ENCODE measurements around the gene PRDM2.
A peak's percentile ranks its signal among the peaks of the same experiment; 100 is the strongest.

Gene PRDM2

DNA sequence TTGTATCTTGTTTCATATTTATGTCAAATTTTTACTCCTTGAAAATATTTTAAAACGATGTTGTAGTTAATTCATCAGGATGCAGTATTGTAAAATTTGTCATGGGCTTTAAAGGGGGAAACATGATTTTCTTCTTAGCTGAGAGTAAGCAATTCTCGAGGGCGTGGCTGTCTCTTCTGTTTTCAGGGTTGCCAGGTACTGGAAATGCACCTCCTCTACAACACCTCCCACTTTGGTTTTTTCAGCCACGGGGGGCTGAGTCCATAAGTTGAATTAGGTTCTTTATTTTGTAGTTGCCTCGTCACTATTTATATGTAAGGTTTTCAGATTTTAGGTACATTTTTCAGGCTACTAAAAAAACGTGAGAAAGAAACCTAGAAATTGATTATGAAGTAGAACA lies 64.0 kb downstream of the PRDM2 start:
- DNase-seq (ENCODE audit: low spot score): no peak

DNA sequence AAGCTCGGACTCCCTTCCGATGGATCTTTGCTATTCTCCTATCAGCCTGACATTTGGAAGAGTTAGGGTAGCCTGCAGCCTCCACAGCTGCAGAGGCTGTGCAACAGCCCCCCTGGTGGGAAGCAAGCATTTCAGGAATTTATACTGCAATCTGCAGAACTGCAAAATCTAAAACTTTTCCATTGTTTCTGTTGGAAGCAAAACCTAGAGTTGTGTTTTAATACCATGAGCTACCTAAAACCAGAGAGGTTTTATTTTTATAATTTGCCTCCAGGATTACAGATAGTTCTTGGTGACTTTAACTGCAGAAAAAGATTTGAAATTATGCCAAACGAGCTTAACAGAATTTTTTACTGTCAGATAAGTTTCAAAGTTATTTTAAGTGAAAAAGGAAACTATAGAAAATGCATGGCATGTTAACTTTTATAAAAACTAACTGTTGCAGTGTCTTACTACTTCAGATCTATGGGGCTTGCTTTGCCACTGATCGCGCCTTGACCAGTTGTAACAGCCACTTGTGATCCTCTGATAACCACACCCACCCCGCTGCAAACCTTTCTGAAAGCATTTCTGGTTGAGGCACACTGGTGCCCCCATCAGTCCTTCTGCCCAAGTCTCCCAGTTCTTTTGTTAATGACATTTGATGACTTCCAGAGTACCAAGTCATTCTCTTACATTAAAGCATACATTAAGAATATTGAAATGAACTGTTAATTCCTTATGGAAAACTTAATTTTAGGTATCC lies 64.8 kb downstream of the PRDM2 start:
- DNase-seq (ENCODE audit: low spot score): no peak

DNA sequence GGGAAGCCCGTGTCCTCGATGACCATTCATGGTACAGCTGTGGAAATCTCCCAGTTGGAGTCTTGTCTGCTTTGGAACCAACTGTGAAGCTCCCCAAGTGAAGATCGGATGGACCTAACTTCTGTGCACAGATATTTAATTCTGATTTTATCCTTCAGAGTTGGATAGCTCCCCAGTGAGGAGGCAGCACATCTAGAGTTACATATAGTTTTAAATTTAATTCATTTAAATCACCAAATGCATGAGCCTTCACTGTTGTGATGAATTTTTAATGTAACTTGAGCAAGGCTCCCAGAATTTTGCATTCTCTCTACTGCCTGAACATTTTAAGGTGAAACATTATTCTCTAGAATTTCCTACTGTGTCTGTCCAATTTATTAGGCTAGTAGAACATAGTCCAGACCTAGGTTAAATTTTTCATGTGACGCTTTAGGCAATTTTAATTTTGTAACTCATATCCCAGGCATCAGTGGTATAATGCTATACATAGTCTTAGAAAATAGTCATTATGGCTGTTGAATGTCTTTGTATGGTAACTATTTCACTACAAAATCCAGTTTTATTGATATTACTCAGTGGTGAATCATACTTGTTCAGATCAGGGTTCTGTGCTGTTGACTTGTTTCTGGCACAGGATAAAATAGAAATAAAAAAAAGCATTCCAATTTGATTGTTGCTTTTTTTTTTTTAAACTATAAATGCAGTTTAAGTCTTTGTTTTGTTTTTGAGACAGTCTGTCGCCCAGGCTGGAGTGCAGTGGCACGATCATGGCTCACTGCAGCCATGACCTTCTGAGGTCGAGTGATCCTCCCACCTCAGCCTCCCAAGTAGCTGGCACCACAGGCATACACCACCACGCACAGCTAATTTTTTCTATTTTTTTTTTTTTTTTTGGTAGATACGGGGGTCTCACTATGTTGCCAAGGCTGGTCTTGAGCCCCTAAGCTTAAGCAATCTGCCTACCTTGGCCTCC lies 66.9 kb downstream of the PRDM2 start:
- DNase-seq (ENCODE audit: low spot score): peak; percentile 19

DNA sequence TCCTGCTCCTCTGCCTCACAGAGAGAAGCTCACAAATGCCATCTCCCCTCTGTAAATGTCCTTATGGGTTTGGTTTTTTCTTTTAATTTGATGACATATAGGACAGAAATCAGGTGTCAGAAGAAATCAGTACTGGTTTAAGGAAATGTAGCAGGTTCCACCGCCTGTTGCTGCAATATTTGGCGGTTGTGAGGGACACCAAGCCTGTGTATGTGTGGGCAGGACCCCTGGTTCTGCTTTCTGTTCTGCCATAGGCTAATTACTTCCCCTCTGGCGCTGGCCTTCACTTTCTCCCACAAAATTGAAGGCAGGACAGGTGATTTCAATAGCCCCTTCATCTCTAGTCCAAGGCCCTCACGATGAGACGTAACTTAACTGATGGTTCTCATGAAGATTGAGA lies 69.2 kb downstream of the PRDM2 start:
- DNase-seq (ENCODE audit: low spot score): no peak

DNA sequence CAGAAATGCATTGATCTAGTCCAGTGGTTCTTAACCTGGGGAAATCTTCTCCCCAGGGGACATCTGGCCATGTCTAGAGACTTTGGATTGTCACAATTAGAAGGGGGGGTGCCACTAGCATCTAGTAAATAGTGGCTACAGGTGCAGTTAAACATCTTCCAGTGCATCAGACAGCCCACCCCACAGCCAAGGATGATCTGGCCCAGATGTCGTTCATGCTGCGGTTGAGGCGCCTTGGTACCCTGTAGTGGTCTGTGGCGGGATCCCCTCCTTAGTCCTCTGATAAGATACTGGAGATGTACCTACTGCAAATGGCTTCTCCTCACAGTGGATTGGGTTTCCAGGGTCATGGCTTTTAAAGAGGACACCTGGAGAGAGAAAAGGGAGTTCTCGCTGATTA lies 69.8 kb downstream of the PRDM2 start:
- no peak for DNase-seq (ENCODE audit: low spot score)

DNA sequence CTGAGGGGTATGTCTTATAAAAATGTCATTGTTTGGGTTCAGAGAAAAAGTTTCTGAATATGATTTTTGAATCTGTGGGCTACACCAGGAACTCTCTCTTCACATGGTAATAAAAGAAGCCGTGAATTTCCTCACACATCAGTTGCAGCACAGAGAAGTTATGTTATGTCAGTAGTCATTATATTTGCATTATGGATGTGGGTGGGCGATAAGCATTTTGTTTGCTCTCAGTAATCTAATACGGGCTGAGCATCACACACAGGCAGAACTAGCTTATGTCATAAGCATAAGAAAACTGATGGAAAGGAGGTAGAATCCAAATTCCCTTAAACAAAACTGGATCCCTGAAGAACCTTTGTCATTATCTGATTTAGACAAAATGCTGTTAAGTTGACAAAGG lies 70.8 kb downstream of the PRDM2 start:
- DNase-seq (ENCODE audit: low spot score): no peak

DNA sequence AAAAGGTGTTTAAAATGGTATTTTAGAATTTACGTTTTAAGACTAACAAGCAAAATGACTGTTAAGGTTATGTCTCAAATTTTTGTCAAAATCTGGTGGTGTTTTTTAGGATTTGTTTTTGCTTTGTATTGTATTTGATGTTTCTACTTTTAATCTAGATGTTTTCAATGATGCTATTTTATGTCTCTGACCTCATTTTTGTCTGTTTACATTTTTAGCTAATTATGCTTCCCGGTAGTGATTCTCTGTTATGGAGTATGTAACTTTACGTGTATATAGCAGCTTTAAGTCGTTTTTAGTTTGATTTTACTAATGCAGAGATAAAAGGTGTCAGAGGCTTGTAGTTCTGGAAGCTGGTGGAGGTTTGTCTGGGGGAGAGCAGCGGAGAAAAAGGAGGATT lies 71.8 kb downstream of the PRDM2 start:
- DNase-seq (ENCODE audit: low spot score): no peak

DNA sequence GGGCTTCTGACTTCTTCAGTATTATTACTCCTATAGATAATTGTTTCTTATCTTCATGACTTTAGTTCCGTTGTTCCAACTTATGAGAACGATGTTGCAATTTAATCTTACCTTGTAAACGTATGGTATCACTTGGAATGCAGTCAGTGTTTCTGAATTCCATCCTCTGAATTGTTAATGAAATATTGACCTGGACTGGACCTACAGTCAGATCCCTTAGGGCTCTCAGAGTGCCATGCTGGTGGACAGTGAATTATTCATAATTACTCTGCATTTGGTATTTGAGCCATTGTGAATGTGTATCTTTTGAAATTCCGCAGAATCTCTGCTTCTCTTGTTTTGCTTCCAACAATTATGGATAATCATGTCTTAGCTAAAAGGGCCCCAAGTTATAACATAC lies 72.3 kb downstream of the PRDM2 start:
- no peak for DNase-seq (ENCODE audit: low spot score)

DNA sequence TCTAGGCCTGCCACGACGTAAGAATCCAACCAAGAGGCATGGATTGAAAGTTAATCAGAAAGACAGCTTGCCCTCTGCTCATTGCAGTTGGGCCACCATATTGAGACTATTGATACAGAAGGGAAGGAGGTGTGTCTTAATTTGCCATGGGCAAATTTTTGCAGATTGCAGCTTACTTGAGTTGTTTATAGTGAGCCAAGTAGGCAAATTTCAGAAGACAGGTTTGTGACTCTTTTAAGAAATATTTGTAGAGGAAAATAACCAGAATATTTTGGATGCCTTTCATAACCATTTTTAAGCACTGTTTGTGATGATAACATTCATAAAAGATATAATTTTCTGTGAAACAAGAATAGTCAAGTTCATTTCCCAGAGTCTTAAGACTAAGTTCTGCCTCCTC lies 74.1 kb downstream of the PRDM2 start:
- no peak for DNase-seq (ENCODE audit: low spot score)

DNA sequence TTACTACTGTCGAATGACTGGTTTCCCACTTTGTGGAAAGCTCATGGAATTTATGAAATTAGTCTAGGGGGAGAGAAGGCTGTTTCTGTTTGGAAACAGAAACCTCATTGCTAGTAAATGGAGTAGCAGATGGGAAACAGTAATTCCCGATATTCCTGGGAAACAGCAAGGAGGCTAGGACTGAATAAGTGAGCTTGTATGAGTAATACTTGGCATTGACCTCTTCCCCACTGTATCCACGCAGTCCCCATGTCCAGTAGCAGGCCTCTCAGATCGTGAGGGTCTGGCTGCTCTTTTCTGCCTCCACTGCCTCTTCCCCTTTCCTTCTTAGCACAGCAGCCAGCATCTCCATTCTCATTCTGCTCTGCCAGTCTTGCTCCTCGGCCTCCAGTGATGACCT lies 75.5 kb downstream of the PRDM2 start:
- no peak for DNase-seq (ENCODE audit: low spot score)

DNA sequence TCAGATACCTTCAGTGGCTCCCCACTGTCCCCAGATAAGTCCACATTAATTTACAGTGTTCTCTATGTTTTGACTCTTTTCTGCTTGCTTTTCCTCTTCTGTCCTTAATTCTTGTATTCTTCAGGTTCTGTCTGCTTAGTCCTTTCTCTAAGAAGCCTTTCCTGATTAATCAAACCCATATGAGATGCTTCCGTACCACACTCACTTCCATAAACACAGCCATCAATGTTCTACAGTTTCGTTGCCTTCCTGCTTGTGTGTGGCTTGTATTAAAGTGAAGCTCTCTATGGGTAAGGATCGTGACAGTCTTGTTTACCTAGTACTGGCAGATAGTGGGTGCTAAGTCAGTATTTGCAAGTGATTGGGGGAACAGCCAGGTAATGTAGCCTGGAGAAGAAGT lies 75.9 kb downstream of the PRDM2 start:
- no peak for DNase-seq (ENCODE audit: low spot score)

DNA sequence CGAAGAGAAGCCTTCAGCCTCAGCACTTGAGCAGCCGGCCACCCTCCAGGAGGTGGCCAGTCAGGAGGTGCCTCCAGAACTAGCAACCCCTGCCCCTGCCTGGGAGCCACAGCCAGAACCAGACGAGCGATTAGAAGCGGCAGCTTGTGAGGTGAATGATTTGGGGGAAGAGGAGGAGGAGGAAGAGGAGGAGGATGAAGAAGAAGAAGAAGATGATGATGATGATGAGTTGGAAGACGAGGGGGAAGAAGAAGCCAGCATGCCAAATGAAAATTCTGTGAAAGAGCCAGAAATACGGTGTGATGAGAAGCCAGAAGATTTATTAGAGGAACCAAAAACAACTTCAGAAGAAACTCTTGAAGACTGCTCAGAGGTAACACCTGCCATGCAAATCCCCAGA lies 78.4 kb downstream of the PRDM2 start:
- no peak for DNase-seq (ENCODE audit: low spot score)

DNA sequence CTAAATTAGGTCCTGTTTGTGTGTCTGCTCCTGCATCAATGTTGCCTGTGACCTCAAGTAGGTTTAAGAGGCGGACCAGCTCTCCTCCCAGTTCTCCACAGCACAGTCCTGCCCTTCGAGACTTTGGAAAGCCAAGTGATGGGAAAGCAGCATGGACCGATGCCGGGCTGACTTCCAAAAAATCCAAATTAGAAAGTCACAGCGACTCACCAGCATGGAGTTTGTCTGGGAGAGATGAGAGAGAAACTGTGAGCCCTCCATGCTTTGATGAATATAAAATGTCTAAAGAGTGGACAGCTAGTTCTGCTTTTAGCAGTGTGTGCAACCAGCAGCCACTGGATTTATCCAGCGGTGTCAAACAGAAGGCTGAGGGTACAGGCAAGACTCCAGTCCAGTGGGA lies 79.9 kb downstream of the PRDM2 start:
- DNase-seq (ENCODE audit: low spot score): no peak

DNA sequence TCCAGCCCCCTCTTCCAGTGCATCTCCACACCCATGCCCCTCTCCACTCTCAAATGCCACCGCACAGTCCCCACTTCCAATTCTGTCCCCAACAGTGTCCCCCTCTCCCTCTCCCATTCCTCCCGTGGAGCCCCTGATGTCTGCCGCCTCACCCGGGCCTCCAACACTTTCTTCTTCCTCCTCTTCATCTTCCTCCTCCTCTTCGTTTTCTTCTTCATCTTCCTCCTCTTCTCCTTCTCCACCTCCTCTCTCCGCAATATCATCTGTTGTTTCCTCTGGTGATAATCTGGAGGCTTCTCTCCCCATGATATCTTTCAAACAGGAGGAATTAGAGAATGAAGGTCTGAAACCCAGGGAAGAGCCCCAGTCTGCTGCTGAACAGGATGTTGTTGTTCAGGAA lies 80.8 kb downstream of the PRDM2 start:
- DNase-seq (ENCODE audit: low spot score): no peak

DNA sequence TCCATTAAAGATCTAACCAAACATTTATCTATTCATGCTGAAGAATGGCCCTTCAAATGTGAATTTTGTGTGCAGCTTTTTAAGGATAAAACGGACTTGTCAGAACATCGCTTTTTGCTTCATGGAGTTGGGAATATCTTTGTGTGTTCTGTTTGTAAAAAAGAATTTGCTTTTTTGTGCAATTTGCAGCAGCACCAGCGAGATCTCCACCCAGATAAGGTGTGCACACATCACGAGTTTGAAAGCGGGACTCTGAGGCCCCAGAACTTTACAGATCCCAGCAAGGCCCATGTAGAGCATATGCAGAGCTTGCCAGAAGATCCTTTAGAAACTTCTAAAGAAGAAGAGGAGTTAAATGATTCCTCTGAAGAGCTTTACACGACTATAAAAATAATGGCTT lies 81.2 kb downstream of the PRDM2 start:
- DNase-seq (ENCODE audit: low spot score): no peak

DNA sequence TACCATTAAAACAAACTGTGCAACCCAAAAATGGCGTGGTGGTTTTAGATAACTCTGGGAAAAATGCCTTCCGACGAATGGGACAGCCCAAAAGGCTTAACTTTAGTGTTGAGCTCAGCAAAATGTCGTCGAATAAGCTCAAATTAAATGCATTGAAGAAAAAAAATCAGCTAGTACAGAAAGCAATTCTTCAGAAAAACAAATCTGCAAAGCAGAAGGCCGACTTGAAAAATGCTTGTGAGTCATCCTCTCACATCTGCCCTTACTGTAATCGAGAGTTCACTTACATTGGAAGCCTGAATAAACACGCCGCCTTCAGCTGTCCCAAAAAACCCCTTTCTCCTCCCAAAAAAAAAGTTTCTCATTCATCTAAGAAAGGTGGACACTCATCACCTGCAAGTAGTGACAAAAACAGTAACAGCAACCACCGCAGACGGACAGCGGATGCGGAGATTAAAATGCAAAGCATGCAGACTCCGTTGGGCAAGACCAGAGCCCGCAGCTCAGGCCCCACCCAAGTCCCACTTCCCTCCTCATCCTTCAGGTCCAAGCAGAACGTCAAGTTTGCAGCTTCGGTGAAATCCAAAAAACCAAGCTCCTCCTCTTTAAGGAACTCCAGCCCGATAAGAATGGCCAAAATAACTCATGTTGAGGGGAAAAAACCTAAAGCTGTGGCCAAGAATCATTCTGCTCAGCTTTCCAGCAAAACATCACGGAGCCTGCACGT lies 82.1 kb downstream of the PRDM2 start:
- DNase-seq (ENCODE audit: low spot score): no peak

DNA sequence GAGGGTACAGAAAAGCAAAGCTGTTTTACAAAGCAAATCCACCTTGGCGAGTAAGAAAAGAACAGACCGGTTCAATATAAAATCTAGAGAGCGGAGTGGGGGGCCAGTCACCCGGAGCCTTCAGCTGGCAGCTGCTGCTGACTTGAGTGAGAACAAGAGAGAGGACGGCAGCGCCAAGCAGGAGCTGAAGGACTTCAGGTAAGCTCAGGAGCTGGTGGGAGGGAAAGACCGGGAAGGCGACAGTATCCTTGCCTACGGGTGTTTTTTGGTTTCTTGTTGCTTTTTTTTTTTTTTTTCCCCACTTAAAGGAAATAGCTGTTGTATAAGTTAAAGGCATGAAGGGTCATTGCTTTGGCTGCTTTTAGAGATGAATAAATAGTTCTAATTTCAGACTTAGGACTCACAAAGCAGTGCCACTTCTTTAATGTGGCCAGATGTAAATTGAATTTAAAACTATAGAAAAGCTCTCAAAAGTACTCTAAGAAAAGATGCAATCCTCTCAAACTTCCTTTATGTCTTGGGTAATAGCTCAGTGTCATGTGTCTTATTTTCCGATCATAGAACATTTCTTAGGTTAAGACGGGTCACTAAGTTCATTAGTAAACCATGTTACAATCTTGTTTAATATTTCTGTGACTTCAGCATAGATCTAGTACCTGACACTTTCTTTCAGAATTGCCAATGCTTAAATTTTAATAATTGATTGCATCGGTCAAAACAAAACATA lies 82.8 kb downstream of the PRDM2 start:
- no peak for DNase-seq (ENCODE audit: low spot score)

DNA sequence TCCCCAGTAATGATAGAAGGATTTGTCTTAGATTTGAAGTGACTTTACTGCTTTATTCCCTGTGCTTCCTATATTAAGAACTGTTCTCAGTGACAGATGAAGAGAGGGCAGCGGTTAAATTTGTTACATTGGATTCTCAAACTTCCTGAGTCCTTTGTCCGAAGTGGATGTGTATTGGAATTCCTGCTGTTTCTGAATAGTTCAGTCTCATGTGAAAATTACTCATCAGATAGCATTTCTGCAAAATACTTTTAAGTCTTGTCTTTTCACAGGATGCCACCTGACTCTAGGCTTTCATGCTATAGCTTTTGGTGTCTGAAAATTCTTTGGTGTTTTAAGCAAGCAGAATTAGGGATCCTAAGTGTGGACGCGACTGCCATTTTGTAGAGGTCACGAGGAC lies 83.6 kb downstream of the PRDM2 start:
- DNase-seq (ENCODE audit: low spot score): no peak

DNA sequence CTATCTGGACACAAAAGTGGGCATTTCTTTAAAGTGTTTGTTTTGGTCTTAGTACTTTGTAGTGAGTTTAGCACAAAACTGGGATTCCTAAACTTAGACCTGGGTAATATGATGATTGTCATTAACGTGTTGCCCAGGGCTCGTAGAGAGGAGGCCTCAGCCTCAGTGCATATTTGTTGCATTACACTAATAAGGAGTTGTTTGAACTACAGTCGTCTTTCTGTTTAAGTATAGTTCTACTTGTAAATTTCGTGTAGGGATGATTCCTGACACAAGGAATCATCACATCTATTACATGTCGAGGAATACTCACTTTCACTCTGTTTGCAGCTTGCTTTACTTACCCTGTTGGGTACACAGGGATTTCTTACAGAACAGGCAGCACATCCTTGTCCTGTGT lies 85.0 kb downstream of the PRDM2 start:
- no peak for DNase-seq (ENCODE audit: low spot score)

DNA sequence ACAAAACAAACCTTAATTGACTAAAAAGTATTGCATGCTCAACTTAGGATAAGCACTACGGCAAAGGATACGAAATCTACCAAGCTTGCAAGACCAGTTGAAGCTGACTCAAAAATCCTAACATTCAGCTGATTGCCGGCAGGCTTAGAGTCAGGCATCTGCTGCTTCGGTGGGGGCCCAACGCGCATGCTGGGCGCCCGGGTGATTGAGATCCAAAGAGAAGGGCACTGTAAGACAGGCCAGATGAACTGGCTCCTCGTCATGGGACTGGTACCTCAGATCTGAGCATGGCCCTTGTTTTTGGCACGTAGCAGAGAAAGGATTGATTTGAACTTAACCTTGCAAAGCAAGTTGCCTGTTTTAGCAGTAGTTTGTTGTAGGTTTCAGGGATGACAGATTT lies 86.6 kb downstream of the PRDM2 start:
- DNase-seq (ENCODE audit: low spot score): no peak

DNA sequence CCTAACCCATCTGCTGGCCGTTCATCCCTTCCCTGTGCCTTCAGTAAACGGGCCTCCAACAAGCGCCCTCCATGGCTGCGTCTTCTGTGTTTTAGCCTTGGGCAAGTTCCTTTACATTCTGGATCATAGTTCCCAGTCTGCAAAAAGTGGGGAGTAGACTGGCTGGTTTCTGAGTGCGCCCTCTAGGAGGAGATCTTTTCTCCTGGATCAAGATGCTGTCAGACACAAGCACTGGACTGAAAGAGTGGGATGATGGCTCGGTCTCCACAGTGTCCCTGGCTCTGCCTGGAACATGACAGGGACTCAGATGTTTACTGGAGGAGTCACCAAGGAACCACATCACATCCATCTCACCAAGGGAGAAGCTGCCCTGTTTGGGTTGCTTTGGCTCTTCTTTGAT lies 88.8 kb downstream of the PRDM2 start:
- DNase-seq (ENCODE audit: low spot score): no peak

Measured in activated CD4-positive, alpha-beta T cell treated with anti-CD3 and anti-CD28 coated beads, Interleukin-2, Interleukin-4, amounts not matched to agents 100 ng/mL and 50 ng/mL, durations not matched to agents 16 hours and 8 hours (primary cell).